ENCODE data around the gene PRSS53.

Gene PRSS53

GRCh38 chr16:31036691-31037090 is 52.1 kb downstream of the PRSS53 start:
- no peak for DNase-seq

DNA sequence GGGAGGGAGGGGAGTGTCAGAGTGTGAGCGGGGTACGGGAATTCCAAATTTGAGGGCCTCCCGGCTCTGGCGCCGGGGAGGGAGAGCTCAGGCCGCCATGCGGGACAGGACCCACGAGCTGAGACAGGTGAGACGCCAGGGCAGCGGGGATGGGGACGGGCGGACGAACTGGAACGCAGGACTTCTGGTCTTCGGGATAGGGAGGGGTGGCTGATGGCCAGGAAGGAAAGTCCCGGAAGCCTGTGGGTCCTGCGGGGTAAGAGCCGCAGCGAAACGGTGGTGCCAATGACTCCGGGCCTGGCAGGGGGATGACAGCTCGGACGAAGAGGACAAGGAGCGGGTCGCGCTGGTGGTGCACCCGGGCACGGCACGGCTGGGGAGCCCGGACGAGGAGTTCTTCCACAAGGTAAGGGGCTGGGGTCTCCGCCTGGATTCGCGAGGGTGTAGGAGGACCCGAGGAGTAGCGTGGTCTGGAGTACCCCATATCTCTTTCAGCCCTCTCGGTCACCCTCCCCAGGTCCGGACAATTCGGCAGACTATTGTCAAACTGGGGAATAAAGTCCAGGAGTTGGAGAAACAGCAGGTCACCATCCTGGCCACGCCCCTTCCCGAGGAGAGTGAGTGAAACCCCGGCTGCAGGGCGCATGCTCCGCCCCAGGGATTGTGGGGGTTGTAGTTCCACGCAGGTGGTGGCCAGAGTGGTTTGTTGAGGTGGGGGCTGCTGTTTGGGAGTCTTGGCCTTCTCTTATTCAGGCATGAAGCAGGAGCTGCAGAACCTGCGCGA is 54.8 kb downstream of the PRSS53 start:
- peak; percentile 79 for DNase-seq

All from activated T-cell treated with anti-CD3 and anti-CD28 coated beads for 4 hours (primary cell).